ENCODE measurements around the gene JAK1. TPM values are rescaled to one million over a fixed set of nuclear protein-coding genes. Genes with fewer than 3 reads are reported as not detected.

JAK1 gene
- total RNA-seq, 1 experiment from 2014 or later: 73.1 TPM

- DNase-seq (ENCODE audit: unreplicated experiment): no peak
- intact Hi-C loops (cut with micrococcal nuclease): no loop called here
- Mint-ChIP-seq H3K4me1 (ENCODE audit: insufficient read depth, unreplicated experiment) (no peaks in the 10 kb centered on the region), H3K27me3 (ENCODE audit: insufficient read depth, unreplicated experiment) (no peaks in the 10 kb centered on the region), H3K9me3 (ENCODE audit: unreplicated experiment) (no peaks in the 10 kb centered on the region), H3K27ac (ENCODE audit: low read depth, unreplicated experiment) (no peak overlapping the region), H3K4me3 (ENCODE audit: unreplicated experiment) (no peak overlapping the region), H3K36me3 (ENCODE audit: insufficient read depth, unreplicated experiment) (peaks cover 68% of the 10 kb centered on the region)
- POLR2A ChIA-PET: no interaction called here
- CTCF ChIA-PET: interaction anchor here (0.6 kb wide), 1 partner anchor 24 kb away, joined by 3 read pairs; no protein-coding TSS in a partner anchor
- no TSS peak for BruUV-seq (replicated peaks)
- no peak for TF ChIP-seq CTCF (IDR thresholded peaks at IDR 0.05; ENCODE audit: unreplicated experiment)
These were observed 118.7 kb downstream of the JAK1 start for GRCh38 chr1:64847666-64848065.

GRCh38 chr1:64846573-64847430 is 119.5 kb downstream of the JAK1 start:
- CTCF ChIA-PET: interaction anchor here (0.6 to 1.2 kb wide), 2 partner anchors 10 to 226 kb away, joined by 3 to 5 read pairs; no protein-coding TSS in a partner anchor
- H3K4me1 Mint-ChIP-seq (ENCODE audit: insufficient read depth, unreplicated experiment): no peaks in the 10 kb centered on the region
- no TSS peak for BruUV-seq (replicated peaks)
- H3K27ac Mint-ChIP-seq (ENCODE audit: low read depth, unreplicated experiment): no peak overlapping the region
- no peak overlapping the region for H3K4me3 Mint-ChIP-seq (ENCODE audit: unreplicated experiment)
- intact Hi-C loops (cut with micrococcal nuclease): no loop called here
- no peak for TF ChIP-seq CTCF (IDR thresholded peaks at IDR 0.05; ENCODE audit: unreplicated experiment)
- H3K36me3 Mint-ChIP-seq (ENCODE audit: insufficient read depth, unreplicated experiment): peaks cover 62% of the 10 kb centered on the region
- POLR2A ChIA-PET: no interaction called here
- H3K9me3 Mint-ChIP-seq (ENCODE audit: unreplicated experiment): no peaks in the 10 kb centered on the region
- no peak for DNase-seq (ENCODE audit: unreplicated experiment)
- H3K27me3 Mint-ChIP-seq (ENCODE audit: insufficient read depth, unreplicated experiment): no peaks in the 10 kb centered on the region

GRCh38 chr1:64845831-64846425 is 120.4 kb downstream of the JAK1 start:
- BruUV-seq (replicated peaks): no TSS peak
- intact Hi-C loops (cut with micrococcal nuclease): no loop called here
- TF ChIP-seq CTCF (IDR thresholded peaks at IDR 0.05; ENCODE audit: unreplicated experiment): no peak
- no peak overlapping the region for H3K27ac Mint-ChIP-seq (ENCODE audit: low read depth, unreplicated experiment)
- H3K4me1 Mint-ChIP-seq (ENCODE audit: insufficient read depth, unreplicated experiment): no peaks in the 10 kb centered on the region
- ChIA-PET CTCF (interaction anchor here (0.6 to 1.2 kb wide), 5 partner anchors 10 to 842 kb away, joined by 3 to 5 read pairs (median 3); no protein-coding TSS in a partner anchor), POLR2A (no interaction called here)
- no peaks in the 10 kb centered on the region for H3K27me3 Mint-ChIP-seq (ENCODE audit: insufficient read depth, unreplicated experiment)
- no peak for DNase-seq (ENCODE audit: unreplicated experiment)
- H3K36me3 Mint-ChIP-seq (ENCODE audit: insufficient read depth, unreplicated experiment): peaks cover 64% of the 10 kb centered on the region
- H3K9me3 Mint-ChIP-seq (ENCODE audit: unreplicated experiment): no peaks in the 10 kb centered on the region
- H3K4me3 Mint-ChIP-seq (ENCODE audit: unreplicated experiment): no peak overlapping the region

GRCh38 chr1:64844609-64845008 is 121.7 kb downstream of the JAK1 start:
- no peak for TF ChIP-seq CTCF (IDR thresholded peaks at IDR 0.05; ENCODE audit: unreplicated experiment)
- CTCF ChIA-PET: interaction anchor here (0.6 to 1.0 kb wide), 3 partner anchors 9 to 356 kb away, joined by 3 to 4 read pairs (median 3); no protein-coding TSS in a partner anchor
- no peak for DNase-seq (ENCODE audit: unreplicated experiment)
- Mint-ChIP-seq H3K27me3 (ENCODE audit: insufficient read depth, unreplicated experiment) (no peaks in the 10 kb centered on the region), H3K4me3 (ENCODE audit: unreplicated experiment) (no peak overlapping the region), H3K27ac (ENCODE audit: low read depth, unreplicated experiment) (no peak overlapping the region), H3K4me1 (ENCODE audit: insufficient read depth, unreplicated experiment) (no peaks in the 10 kb centered on the region), H3K9me3 (ENCODE audit: unreplicated experiment) (no peaks in the 10 kb centered on the region), H3K36me3 (ENCODE audit: insufficient read depth, unreplicated experiment) (peaks cover 67% of the 10 kb centered on the region)
- BruUV-seq (replicated peaks): no TSS peak
- POLR2A ChIA-PET: no interaction called here
- intact Hi-C loops (cut with micrococcal nuclease): no loop called here

Measured in MCF 10A (cell line).